CD1c-positive myeloid dendritic cell (primary cell): ENCODE results near the gene OLFML2B.
"Not testable (repeated sequence)": the region's sequence is repeated elsewhere in the genome, so short reads cannot be mapped to it uniquely, and the experiment has no call there.

Experiments used
- DNase-seq: peaks from one replicate; pipeline ENCODE4 v3.0.0-alpha.2; 2016; ENCODE audit errors: extremely low spot score

OLFML2B gene

GRCh38 chr1:162035241-162035640 is 11.6 kb upstream of the OLFML2B start:
- DNase-seq = peak; percentile 11

- no peak for DNase-seq
These were observed 9.8 kb upstream of the OLFML2B start for GRCh38 chr1:162033428-162033827.

GRCh38 chr1:162030759-162031280 is 7.2 kb upstream of the OLFML2B start:
- DNase-seq = no peak

GRCh38 chr1:162029157-162029556 is 5.5 kb upstream of the OLFML2B start:
- no peak for DNase-seq

GRCh38 chr1:162028726-162029125 is 5.1 kb upstream of the OLFML2B start:
- peak; percentile 82 for DNase-seq

- peak; percentile 62 for DNase-seq
These were observed 3.2 kb upstream of the OLFML2B start for GRCh38 chr1:162026881-162027280.

- DNase-seq = peak; percentile 57
These were observed 1.9 kb upstream of the OLFML2B start for GRCh38 chr1:162025541-162025940.

GRCh38 chr1:162023181-162023546 is 505 bp downstream of the OLFML2B start:
- DNase-seq = no peak

- no peak for DNase-seq
These were observed 1.0 kb downstream of the OLFML2B start for GRCh38 chr1:162022626-162023025.

- DNase-seq = no peak
These were observed 2.5 kb downstream of the OLFML2B start for GRCh38 chr1:162021124-162021523.

- DNase-seq = no peak
These were observed 3.5 kb downstream of the OLFML2B start for GRCh38 chr1:162020150-162020549.

- no peak for DNase-seq
These were observed 4.2 kb downstream of the OLFML2B start for GRCh38 chr1:162019446-162019845.

GRCh38 chr1:162019006-162019405 is 4.7 kb downstream of the OLFML2B start:
- no peak for DNase-seq

- no peak for DNase-seq
These were observed 5.3 kb downstream of the OLFML2B start for GRCh38 chr1:162018418-162018817.

GRCh38 chr1:162017791-162018190 is 5.9 kb downstream of the OLFML2B start:
- DNase-seq = not testable (repeated sequence)

- no peak for DNase-seq
These were observed 7.0 kb downstream of the OLFML2B start for GRCh38 chr1:162016631-162017030.

GRCh38 chr1:162015196-162015595 is 8.5 kb downstream of the OLFML2B start:
- no peak for DNase-seq

- no peak for DNase-seq
These were observed 9.5 kb downstream of the OLFML2B start for GRCh38 chr1:162014202-162014601.

- DNase-seq = no peak
These were observed 10.4 kb downstream of the OLFML2B start for GRCh38 chr1:162013289-162013688.

GRCh38 chr1:162011337-162012012 is 12.2 kb downstream of the OLFML2B start:
- no peak for DNase-seq

- DNase-seq = no peak
These were observed 13.5 kb downstream of the OLFML2B start for GRCh38 chr1:162010175-162010506.

- DNase-seq = no peak
These were observed 14.0 kb downstream of the OLFML2B start for GRCh38 chr1:162009501-162010174.

GRCh38 chr1:162008799-162009198 is 14.9 kb downstream of the OLFML2B start:
- no peak for DNase-seq
